Lower lobe of right lung (tissue), 2 donors: ENCODE results near the gene MYOC. TPM values are rescaled to one million over a fixed set of nuclear protein-coding genes. Genes with fewer than 3 reads are reported as not detected.

ENCODE experiments used
- ATAC-seq, 2 donors: fragments of 200-7000 bp; cut with Tn5 transposase; one replicate each; pipeline ENCODE4 v1.9.1; 2020 to 2022; ENCODE audit warnings: mild to moderate bottlenecking in 2 of 2, moderate library complexity in 2 of 2
- DNase-seq: peaks from one replicate; pipeline ENCODE4 v3.0.0-alpha.2; 2020
- H3K27ac ChIP-seq: fragments of 200-600 bp; one replicate; pipeline ENCODE4 v1.8.0; 2022
- H3K27me3 ChIP-seq: fragments of 200-600 bp; one replicate; pipeline ENCODE4 v1.8.0; 2022; ENCODE audit warnings: low read depth
- H3K36me3 ChIP-seq: fragments of 200-600 bp; one replicate; pipeline ENCODE4 v1.8.0; 2022; ENCODE audit warnings: mild to moderate bottlenecking
- H3K4me1 ChIP-seq: fragments of 200-600 bp; one replicate; pipeline ENCODE4 v1.8.0; 2022
- H3K4me3 ChIP-seq: fragments of 200-600 bp; one replicate; pipeline ENCODE4 v1.8.0; 2022; ENCODE audit warnings: mild to moderate bottlenecking
- H3K9me3 ChIP-seq: fragments of 200-600 bp; one replicate; pipeline ENCODE4 v1.8.0; 2022
- intact Hi-C: fragments of 100-400 bp; cut with DNase I; formaldehyde crosslinking; loops from one replicate; pipeline ENCODE4 v1.11.0; 2022
- total RNA-seq: library from RNA; stranded (reverse); fragmentation: NEBNext Ultra II Directional; extraction: Animal tissue kit (Norgen Biotek cat#: 25700); gene quantifications from one replicate; pipeline ENCODE4 v1.2.1, GENCODE V29; 2021
- TF ChIP-seq, protein P1 (sequence below): fragments of 200-600 bp; IDR thresholded peaks from one replicate; pipeline ENCODE4 v1.8.0; 2022; ENCODE audit warnings: antibody characterized with exemption, mild to moderate bottlenecking
- donor health status: DM: no; HTN: yes; CAD: no; lungs with severe emphysema.

The MYOC gene
- total RNA-seq, 1 donor from 2014 or later, result 3.2 TPM

DNA sequence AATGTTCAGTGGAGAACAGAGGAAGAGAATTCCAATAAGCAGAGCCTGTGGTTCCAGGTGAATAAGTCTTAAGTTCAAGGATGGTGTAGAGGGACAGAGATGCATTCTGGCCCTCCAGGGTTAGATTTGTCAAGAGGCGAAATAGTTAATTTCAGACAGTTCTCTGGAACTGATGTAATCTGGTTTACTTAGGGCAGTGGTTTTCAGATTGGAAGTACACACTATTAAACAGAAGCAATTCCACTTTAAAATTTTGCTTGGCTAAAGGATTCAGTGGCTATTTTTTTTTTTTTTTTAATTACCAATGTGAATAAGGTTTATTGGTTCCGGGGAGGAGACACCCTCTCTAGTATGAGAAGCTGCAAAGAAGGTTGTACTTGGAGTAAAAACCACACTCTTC, 55.8 kb downstream of the MYOC start:
- peak in 1 of 2 donors; percentile 48 for ATAC-seq
- intact Hi-C loops, result no loop called here
- DNase-seq, result no peak
- H3K27me3 ChIP-seq, result no peaks in the 10 kb centered on the region
- peaks cover 33% of the 10 kb centered on the region for H3K36me3 ChIP-seq
- H3K9me3 ChIP-seq, result no peaks in the 10 kb centered on the region
- H3K4me3 ChIP-seq, result no peak overlapping the region
- no peak overlapping the region for H3K27ac ChIP-seq
- H3K4me1 ChIP-seq, result no peaks in the 10 kb centered on the region
- TF ChIP-seq, protein P1, sequence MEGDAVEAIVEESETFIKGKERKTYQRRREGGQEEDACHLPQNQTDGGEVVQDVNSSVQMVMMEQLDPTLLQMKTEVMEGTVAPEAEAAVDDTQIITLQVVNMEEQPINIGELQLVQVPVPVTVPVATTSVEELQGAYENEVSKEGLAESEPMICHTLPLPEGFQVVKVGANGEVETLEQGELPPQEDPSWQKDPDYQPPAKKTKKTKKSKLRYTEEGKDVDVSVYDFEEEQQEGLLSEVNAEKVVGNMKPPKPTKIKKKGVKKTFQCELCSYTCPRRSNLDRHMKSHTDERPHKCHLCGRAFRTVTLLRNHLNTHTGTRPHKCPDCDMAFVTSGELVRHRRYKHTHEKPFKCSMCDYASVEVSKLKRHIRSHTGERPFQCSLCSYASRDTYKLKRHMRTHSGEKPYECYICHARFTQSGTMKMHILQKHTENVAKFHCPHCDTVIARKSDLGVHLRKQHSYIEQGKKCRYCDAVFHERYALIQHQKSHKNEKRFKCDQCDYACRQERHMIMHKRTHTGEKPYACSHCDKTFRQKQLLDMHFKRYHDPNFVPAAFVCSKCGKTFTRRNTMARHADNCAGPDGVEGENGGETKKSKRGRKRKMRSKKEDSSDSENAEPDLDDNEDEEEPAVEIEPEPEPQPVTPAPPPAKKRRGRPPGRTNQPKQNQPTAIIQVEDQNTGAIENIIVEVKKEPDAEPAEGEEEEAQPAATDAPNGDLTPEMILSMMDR, result no peak

DNA sequence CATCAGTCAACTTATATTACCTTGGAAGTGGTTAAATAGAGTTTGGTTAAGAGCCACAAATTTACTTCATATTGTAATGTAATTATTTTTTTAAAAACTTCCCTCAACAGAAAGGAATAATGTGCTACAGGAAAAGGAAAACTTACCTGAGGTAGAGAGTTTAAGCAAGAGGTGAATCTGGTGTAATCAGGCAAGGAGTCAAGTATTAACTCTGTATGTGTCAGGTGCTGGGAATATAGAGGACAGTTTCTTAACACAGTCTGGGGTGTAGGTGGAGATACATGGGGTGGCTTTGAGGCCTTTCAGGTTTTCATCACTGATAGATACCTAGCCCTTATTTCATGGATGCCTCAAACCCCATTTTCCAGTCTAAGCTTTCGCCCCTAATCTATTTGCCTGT, 56.4 kb downstream of the MYOC start:
- ATAC-seq, result peak in 1 of 2 donors; percentile 54

DNA sequence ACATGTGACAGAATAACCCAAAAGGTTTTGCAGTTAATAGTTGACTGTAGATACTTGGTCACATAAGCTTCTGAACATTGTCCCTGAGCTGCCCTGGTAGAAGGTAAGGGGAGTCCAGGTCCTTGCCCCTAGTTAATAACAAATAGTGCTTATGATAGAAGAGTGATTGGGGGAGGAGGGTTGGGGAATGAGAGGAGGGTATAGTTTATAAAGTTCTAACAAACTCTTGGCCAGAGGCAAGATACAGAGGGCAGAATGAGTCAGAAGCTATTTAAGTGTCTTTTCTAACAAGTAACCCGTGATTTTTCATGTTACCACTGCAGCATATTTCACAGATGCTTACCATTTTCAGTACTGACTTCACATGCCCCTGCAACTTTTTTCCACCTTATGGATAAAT, 57.2 kb downstream of the MYOC start:
- Histone ChIP-seq H3K27ac (no peak overlapping the region), H3K4me3 (no peak overlapping the region), H3K4me1 (no peaks in the 10 kb centered on the region), H3K36me3 (peaks cover 47% of the 10 kb centered on the region), H3K9me3 (no peaks in the 10 kb centered on the region), H3K27me3 (no peaks in the 10 kb centered on the region)
- ATAC-seq (no peak), DNase-seq (no peak)
- intact Hi-C loops, result no loop called here
- TF ChIP-seq, protein P1, result no peak

More for the DNA sequence above, 56.4 kb downstream of the MYOC start:
- Histone ChIP-seq H3K27ac (no peak overlapping the region), H3K4me3 (no peak overlapping the region), H3K36me3 (peaks cover 39% of the 10 kb centered on the region), H3K27me3 (no peaks in the 10 kb centered on the region), H3K4me1 (no peaks in the 10 kb centered on the region), H3K9me3 (no peaks in the 10 kb centered on the region)
- no peak for DNase-seq
- TF ChIP-seq, protein P1, result no peak
- intact Hi-C loops, result no loop called here

DNA sequence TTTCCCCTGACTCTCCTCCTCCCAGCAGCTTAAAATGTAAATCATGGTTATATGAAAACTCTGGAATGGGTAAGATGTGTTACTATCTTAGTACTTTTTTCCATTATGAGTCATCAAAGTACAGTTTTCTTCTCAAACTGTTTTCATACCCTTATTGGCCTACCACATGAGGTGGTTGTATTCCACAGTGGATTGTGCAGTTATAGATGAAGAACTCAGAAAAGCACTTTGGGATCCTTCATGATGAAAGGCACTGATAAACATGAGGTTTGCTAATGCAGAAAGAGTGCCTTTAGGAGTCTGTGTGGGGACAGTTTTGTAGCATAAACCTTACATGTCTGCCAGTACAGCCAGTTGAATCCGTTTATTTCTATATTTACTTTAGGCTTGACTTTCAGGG, 62.5 kb downstream of the MYOC start:
- no peak for DNase-seq
- peaks cover 96% of the 10 kb centered on the region for H3K36me3 ChIP-seq
- intact Hi-C loops, result no loop called here
- TF ChIP-seq, protein P1, result no peak
- H3K27ac ChIP-seq, result no peak overlapping the region
- no peak overlapping the region for H3K4me3 ChIP-seq
- no peaks in the 10 kb centered on the region for H3K4me1 ChIP-seq
- no peaks in the 10 kb centered on the region for H3K27me3 ChIP-seq
- no peak for ATAC-seq
- no peaks in the 10 kb centered on the region for H3K9me3 ChIP-seq

DNA sequence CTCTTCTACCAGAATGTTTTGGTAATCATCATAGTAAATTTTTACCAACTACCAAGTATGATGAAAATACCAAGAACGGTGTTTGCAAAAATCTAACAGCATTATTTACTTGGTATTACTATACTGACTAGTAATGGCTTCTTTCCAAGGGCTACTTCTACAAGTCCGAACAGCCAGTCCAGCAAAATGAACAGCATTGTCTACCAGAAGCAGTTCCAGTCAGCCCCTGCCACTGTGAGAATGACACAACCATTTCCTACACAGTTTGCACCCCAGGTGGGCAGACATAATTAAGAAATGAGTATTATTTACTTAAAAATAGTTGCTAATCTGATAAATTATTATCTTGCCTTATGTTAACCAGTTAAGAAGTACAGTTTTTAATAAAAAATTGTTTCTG, 64.3 kb downstream of the MYOC start:
- DNase-seq, result no peak
- H3K36me3 ChIP-seq, result peaks cover 100% of the 10 kb centered on the region
- H3K4me1 ChIP-seq, result no peaks in the 10 kb centered on the region
- intact Hi-C loops, result no loop called here
- H3K27ac ChIP-seq, result no peak overlapping the region
- TF ChIP-seq, protein P1, result no peak
- no peaks in the 10 kb centered on the region for H3K9me3 ChIP-seq
- H3K27me3 ChIP-seq, result no peaks in the 10 kb centered on the region
- H3K4me3 ChIP-seq, result no peak overlapping the region
- no peak for ATAC-seq

DNA sequence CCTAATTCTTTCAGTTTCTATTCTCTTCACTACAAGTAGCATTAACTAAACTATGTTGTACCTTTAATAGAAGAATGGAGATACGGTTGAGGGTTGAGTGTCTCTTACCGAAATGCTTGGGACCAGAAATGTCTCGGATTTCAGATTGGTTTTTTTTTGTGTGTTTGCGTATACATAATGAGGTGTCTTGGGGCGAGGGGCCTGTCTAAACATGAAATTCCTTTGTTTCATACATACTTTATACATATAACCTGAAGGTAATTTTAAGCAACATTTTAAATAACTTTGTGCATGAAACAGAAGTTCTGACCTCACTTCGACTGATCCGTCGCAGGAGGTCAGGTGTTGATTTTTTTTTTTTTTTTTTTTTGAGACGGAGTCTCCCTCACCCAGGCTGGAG, 66.8 kb downstream of the MYOC start:
- H3K36me3 ChIP-seq, result peaks cover 99% of the 10 kb centered on the region
- TF ChIP-seq, protein P1, result no peak
- intact Hi-C loops, result no loop called here

More for the DNA sequence above, 66.8 kb downstream of the MYOC start:
- Histone ChIP-seq H3K4me1 (no peaks in the 10 kb centered on the region), H3K9me3 (no peaks in the 10 kb centered on the region), H3K4me3 (no peak overlapping the region), H3K27me3 (no peaks in the 10 kb centered on the region), H3K27ac (no peak overlapping the region)
- DNase-seq (no peak), ATAC-seq (no peak)
